ENCODE data around the gene PNP.

DNA sequence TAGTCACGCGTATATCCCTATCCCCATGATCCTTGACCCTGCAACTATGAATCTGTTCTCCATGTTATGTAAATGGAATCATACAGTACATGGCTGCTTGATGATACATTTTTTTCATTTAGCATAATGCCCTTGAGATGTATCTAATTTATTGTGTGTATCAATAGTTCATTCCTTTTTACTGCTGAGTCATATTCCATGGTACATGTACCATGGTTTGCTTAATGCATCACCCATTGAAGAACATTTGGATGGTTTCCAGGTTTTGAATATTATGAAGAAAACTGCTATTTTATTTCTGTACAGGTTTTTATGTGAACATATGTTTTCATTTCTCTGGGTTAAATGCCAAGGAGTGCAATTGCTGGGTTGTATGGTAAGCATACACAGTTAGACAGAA is 32.1 kb downstream of the PNP start:
- TF ChIP-seq, protein P1, sequence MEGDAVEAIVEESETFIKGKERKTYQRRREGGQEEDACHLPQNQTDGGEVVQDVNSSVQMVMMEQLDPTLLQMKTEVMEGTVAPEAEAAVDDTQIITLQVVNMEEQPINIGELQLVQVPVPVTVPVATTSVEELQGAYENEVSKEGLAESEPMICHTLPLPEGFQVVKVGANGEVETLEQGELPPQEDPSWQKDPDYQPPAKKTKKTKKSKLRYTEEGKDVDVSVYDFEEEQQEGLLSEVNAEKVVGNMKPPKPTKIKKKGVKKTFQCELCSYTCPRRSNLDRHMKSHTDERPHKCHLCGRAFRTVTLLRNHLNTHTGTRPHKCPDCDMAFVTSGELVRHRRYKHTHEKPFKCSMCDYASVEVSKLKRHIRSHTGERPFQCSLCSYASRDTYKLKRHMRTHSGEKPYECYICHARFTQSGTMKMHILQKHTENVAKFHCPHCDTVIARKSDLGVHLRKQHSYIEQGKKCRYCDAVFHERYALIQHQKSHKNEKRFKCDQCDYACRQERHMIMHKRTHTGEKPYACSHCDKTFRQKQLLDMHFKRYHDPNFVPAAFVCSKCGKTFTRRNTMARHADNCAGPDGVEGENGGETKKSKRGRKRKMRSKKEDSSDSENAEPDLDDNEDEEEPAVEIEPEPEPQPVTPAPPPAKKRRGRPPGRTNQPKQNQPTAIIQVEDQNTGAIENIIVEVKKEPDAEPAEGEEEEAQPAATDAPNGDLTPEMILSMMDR (IDR thresholded peaks at IDR 0.05; ENCODE audit: low read depth, low read length, missing input control) = no peak
- TF ChIP-seq TAF1 (conservative IDR thresholded peaks at IDR 0.05) = no peak

Data from liver (tissue), 3 donors.